GM12878 (cell line): ENCODE results near the gene SIGLEC12. TPM values are rescaled to one million over a fixed set of nuclear protein-coding genes. Genes with fewer than 3 reads are reported as not detected.

ENCODE experiments used
- ATAC-seq: fragments of 200-7000 bp; cut with Tn5 transposase; 3 replicates; pipeline ENCODE4 v1.9.1; 2020; ENCODE audit warnings: mild to moderate bottlenecking, moderate library complexity
- BruUV-seq: library from RNA; stranded (reverse); fragments of 400-500 nt; replicated peaks from 2 replicates; lab custom pipeline; 2021; lab: Mats Ljungman, UMichigan
- CTCF ChIA-PET: fragments of 300-600 bp; sonication (Branson Sonifier 250); formaldehyde crosslinking; extraction: SDS; loops from one replicate; lab custom pipeline; 2021; ENCODE audit warnings: inconsistent platforms; lab: Yijun Ruan, JAX
- POLR2A ChIA-PET: fragments of 350-600 bp; formaldehyde crosslinking; extraction: SDS; loops from one replicate; lab custom pipeline; 2021; ENCODE audit warnings: inconsistent platforms; lab: Charles Lee
- RAD21 ChIA-PET: fragments of 300-600 bp; sonication (Branson Sonifier 250); formaldehyde crosslinking; loops from one replicate; lab custom pipeline; 2023; ENCODE audit warnings: antibody characterized with exemption; ENCODE audit not compliant: unreplicated experiment; lab: Charles Lee
- SMC1A ChIA-PET: fragments of 300-600 bp; sonication (Branson Sonifier 250); formaldehyde crosslinking; loops from one replicate; lab custom pipeline; 2023; ENCODE audit not compliant: unreplicated experiment, uncharacterized antibody; lab: Charles Lee
- DNase-seq: peaks from one replicate; pipeline ENCODE4 v3.0.0-alpha.2; 2011; ENCODE audit warnings: low read depth, low spot score
- FAIRE-seq: peaks from 3 replicates; lab custom pipeline; 2011; peaks lifted over from hg19 to GRCh38; lab: Jason Lieb, UNC
- H2AFZ ChIP-seq: 2 replicates; pipeline ENCODE4 v1.6.0; 2011; ENCODE audit warnings: low read depth, low read length, control low read depth; ENCODE audit not compliant: control insufficient read depth
- H3K27ac ChIP-seq: 2 replicates; pipeline ENCODE4 v1.5.1; 2011; ENCODE audit warnings: control low read depth; ENCODE audit not compliant: control insufficient read depth, insufficient read depth
- H3K27me3 ChIP-seq, 2 experiments: replicated peaks in 1 of 2; 2 replicates each; pipeline versions ENCODE4 v1.6.0 to v1.6.1; 2011; ENCODE audit warnings: low read length in 1 of 2; ENCODE audit not compliant: control insufficient read depth in 2 of 2, insufficient read depth in 2 of 2
- H3K36me3 ChIP-seq, 2 experiments: 2 replicates each; pipeline ENCODE4 v1.5.1; 2011; ENCODE audit warnings: low read length in 1 of 2; ENCODE audit not compliant: control insufficient read depth in 2 of 2, insufficient read depth in 2 of 2
- H3K4me1 ChIP-seq: 2 replicates; pipeline ENCODE4 v1.6.1; 2011; ENCODE audit warnings: mild to moderate bottlenecking, low read length, moderate library complexity, mixed read lengths; ENCODE audit not compliant: control insufficient read depth, insufficient read depth
- H3K4me2 ChIP-seq: 2 replicates; pipeline ENCODE4 v1.6.0; 2011; ENCODE audit warnings: control low read depth; ENCODE audit not compliant: control insufficient read depth, insufficient read depth
- H3K4me3 ChIP-seq: fragments of 200-600 bp; sonication (generic); 2 replicates; pipeline ENCODE4 v1.5.1; 2016
- H3K79me2 ChIP-seq: 2 replicates; pipeline ENCODE4 v1.6.0; 2011; ENCODE audit warnings: low read length; ENCODE audit not compliant: control insufficient read depth, insufficient read depth
- H3K9ac ChIP-seq: 2 replicates; pipeline ENCODE4 v1.8.0; 2011; ENCODE audit warnings: low read length, control low read depth, mixed read lengths; ENCODE audit not compliant: control insufficient read depth, insufficient read depth
- H3K9me3 ChIP-seq: replicated peaks from 3 replicates; pipeline ENCODE4 v1.5.1; 2011; ENCODE audit warnings: mild to moderate bottlenecking, low read length; ENCODE audit not compliant: control insufficient read depth, insufficient read depth
- H4K20me1 ChIP-seq: 2 replicates; pipeline ENCODE4 v1.6.0; 2011; ENCODE audit not compliant: control insufficient read depth, insufficient read depth
- BMI1 ChIP-seq: fragments of 450-650 bp; IDR thresholded peaks from 2 replicates; pipeline ENCODE4 v1.6.1; 2016; ENCODE audit warnings: mild to moderate bottlenecking, moderate library complexity, borderline replicate concordance
- CHD4 ChIP-seq: fragments of 200-600 bp; sonication (generic); IDR thresholded peaks from 2 replicates; pipeline ENCODE4 v1.6.1; 2016; ENCODE audit warnings: mild to moderate bottlenecking
- CREB1 ChIP-seq: IDR thresholded peaks from 2 replicates; pipeline ENCODE4 v1.6.1; 2012; ENCODE audit warnings: low read depth, mild to moderate bottlenecking, inconsistent platforms
- EZH2 ChIP-seq: IDR thresholded peaks from 2 replicates; pipeline ENCODE4 v1.6.1; 2012; ENCODE audit warnings: low read depth, mild to moderate bottlenecking, control low read depth, inconsistent platforms, low read length, borderline replicate concordance; ENCODE audit not compliant: control insufficient read depth
- MEF2B ChIP-seq: fragments of 450-650 bp; IDR thresholded peaks from 2 replicates; pipeline ENCODE4 v1.6.1; 2018; ENCODE audit warnings: mild to moderate bottlenecking, moderate library complexity; ENCODE audit not compliant: partially characterized antibody, poor library complexity, severe bottlenecking
- MXI1 ChIP-seq: fragments of 150-350 bp; IDR thresholded peaks from 2 replicates; pipeline ENCODE4 v1.6.1; 2011; ENCODE audit warnings: low read depth, mild to moderate bottlenecking, inconsistent platforms, low read length, improper control_type of control experiment
- RBBP5 ChIP-seq: fragments of 200-600 bp; sonication (generic); conservative IDR thresholded peaks from 2 replicates; pipeline ENCODE4 v1.6.1; 2016
- RFX5 ChIP-seq: IDR thresholded peaks from 2 replicates; pipeline ENCODE4 v1.6.1; 2011; ENCODE audit warnings: low read depth, low read length, improper control_type of control experiment
- SPI1 ChIP-seq: IDR thresholded peaks from 2 replicates; pipeline ENCODE4 v1.6.1; 2011; ENCODE audit warnings: low read depth, mild to moderate bottlenecking, low read length, moderate library complexity, borderline replicate concordance; ENCODE audit not compliant: insufficient read depth
- STAT1 ChIP-seq: fragments of 450-650 bp; conservative IDR thresholded peaks from 2 replicates; pipeline ENCODE4 v1.6.1; 2014; ENCODE audit warnings: antibody characterized with exemption, mild to moderate bottlenecking
- ZBED1 ChIP-seq: IDR thresholded peaks from 2 replicates; pipeline ENCODE4 v1.6.1; 2016; ENCODE audit warnings: borderline replicate concordance
- ZBTB33 ChIP-seq: fragments of 450-650 bp; IDR thresholded peaks from 2 replicates; pipeline ENCODE4 v1.6.1; 2017; ENCODE audit warnings: mild to moderate bottlenecking
- WGBS: methylation state at CpG from one replicate; pipeline ENCODE4 v1.1.6; 2016; ENCODE audit warnings: low lambda C conversion rate; ENCODE audit not compliant: insufficient replicate concordance, insufficient coverage; ENCODE audit errors: missing lambda C conversion rate; 5-methylcytosine and 5-hydroxymethylcytosine counted together
- in situ Hi-C: fragments of 300-500 bp; cut with MboI; formaldehyde crosslinking; loops from 9 replicates; pipeline ENCODE4 v1.14.3; 2018; ENCODE audit warnings: mixed read lengths
- intact Hi-C: fragments of 100-400 bp; cut with micrococcal nuclease; formaldehyde crosslinking; loops from one replicate; pipeline ENCODE4 v1.14.2; 2022; ENCODE audit not compliant: unreplicated experiment
- polyA plus RNA-seq, 11 experiments: library from polyadenylated mRNA; depleted of rRNA in 4 of 11; unstranded in 6 of 11; stranded (reverse) in 5 of 11; fragments of >200 nt; fragmentation: Nextera tagmentation in 4 of 11; fragmentation: Illumina TruSeq in 1 of 11; extraction: Ambion mirVana in 4 of 11; extraction: Trizol in 1 of 11; gene quantifications; 1 replicate in 1 of 11; 2 replicates in 10 of 11; pipeline versions ENCODE4 v1.2.1 to v1.2.3, GENCODE V29; 2011 to 2016; ENCODE audit warnings: inconsistent platforms in 2 of 11, missing spikeins in 2 of 11, low read depth in 1 of 11
- total RNA-seq, 4 experiments: library from RNA; depleted of rRNA in 3 of 4; stranded (reverse); fragments of >200 nt in 3 of 4; fragmentation: Illumina TruSeq in 1 of 4; extraction: Trizol in 1 of 4; gene quantifications; 2 replicates each; pipeline versions ENCODE4 v1.2.1 to v1.2.3, GENCODE V29; 2013 to 2021
- TF ChIP-seq, protein P1 (sequence below): fragments of 450-650 bp; formaldehyde crosslinking; IDR thresholded peaks from 2 replicates; pipeline ENCODE4 v1.4.0; 2020; ENCODE audit warnings: mild to moderate bottlenecking, moderate library complexity
- TF ChIP-seq, protein P2 (sequence below): fragments of 450-650 bp; IDR thresholded peaks from 2 replicates; pipeline ENCODE4 v1.6.1; 2018; ENCODE audit warnings: borderline replicate concordance, mild to moderate bottlenecking; ENCODE audit not compliant: partially characterized antibody

The SIGLEC12 gene
- total and polyA plus RNA-seq, 10 of the 15 experiments (the other 5 are each of a cell fraction or from before 2014, with no cell fraction given) = 0.03 to 0.18 (median 0.06) TPM; not detected in 5

DNA sequence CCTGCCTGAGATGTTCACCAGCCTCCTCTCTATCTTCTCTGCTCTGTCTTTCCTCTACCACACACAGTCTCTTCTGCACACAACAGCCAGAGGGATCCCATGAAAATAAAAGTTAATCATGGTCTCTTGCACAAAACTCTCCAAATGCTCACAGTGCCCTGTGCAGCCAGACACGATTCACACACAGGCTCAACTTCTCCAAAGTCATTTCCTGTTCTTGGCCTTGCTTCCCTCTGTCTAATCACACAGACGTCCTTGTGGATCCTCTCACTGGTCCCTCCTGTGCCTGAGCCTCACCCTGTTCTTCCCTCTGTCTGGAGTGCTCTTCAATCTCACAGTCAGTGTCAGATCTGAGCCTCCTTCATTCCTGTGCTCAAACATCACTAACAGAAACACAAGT, 7.8 kb downstream of the SIGLEC12 start (continued):
- TF ChIP-seq, protein P1, sequence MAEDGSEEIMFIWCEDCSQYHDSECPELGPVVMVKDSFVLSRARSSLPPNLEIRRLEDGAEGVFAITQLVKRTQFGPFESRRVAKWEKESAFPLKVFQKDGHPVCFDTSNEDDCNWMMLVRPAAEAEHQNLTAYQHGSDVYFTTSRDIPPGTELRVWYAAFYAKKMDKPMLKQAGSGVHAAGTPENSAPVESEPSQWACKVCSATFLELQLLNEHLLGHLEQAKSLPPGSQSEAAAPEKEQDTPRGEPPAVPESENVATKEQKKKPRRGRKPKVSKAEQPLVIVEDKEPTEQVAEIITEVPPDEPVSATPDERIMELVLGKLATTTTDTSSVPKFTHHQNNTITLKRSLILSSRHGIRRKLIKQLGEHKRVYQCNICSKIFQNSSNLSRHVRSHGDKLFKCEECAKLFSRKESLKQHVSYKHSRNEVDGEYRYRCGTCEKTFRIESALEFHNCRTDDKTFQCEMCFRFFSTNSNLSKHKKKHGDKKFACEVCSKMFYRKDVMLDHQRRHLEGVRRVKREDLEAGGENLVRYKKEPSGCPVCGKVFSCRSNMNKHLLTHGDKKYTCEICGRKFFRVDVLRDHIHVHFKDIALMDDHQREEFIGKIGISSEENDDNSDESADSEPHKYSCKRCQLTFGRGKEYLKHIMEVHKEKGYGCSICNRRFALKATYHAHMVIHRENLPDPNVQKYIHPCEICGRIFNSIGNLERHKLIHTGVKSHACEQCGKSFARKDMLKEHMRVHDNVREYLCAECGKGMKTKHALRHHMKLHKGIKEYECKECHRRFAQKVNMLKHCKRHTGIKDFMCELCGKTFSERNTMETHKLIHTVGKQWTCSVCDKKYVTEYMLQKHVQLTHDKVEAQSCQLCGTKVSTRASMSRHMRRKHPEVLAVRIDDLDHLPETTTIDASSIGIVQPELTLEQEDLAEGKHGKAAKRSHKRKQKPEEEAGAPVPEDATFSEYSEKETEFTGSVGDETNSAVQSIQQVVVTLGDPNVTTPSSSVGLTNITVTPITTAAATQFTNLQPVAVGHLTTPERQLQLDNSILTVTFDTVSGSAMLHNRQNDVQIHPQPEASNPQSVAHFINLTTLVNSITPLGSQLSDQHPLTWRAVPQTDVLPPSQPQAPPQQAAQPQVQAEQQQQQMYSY (CRISPR knock-in tag) = no peak
- no peak for TF ChIP-seq MXI1
- TF ChIP-seq ZBED1 = no peak
- no peak for TF ChIP-seq STAT1
- no peak for TF ChIP-seq MEF2B

DNA sequence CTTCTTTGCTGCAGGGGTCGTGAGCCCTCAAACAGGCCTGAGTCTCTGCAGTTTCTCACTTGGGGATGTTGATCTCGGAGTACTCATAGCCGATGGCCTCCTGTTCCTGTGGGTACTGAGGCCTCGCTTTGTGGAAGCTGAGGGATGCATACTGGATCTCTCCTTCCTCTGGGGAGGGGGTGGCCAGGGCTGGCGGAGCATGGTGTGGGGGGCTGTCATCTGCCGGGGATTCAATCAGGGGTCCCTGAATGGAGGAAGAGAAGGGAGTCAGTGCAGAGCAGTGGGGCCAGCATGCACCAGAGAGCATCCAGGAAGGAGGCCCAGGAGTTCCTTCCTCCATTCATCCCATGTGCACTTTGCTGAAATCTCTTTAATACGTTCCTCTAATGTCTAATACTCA, 10.0 kb downstream of the SIGLEC12 start:
- no peak overlapping the region for H3K4me3 ChIP-seq
- FAIRE-seq = no peak
- CTCF ChIA-PET = interaction anchor here (1.0 kb wide), 1 partner anchor 19 kb away, joined by 5 read pairs; no protein-coding TSS in a partner anchor

More for the DNA sequence above, 10.0 kb downstream of the SIGLEC12 start:
- H2AFZ ChIP-seq = no peak overlapping the region
- POLR2A ChIA-PET = no interaction called here
- TF ChIP-seq, protein P2, sequence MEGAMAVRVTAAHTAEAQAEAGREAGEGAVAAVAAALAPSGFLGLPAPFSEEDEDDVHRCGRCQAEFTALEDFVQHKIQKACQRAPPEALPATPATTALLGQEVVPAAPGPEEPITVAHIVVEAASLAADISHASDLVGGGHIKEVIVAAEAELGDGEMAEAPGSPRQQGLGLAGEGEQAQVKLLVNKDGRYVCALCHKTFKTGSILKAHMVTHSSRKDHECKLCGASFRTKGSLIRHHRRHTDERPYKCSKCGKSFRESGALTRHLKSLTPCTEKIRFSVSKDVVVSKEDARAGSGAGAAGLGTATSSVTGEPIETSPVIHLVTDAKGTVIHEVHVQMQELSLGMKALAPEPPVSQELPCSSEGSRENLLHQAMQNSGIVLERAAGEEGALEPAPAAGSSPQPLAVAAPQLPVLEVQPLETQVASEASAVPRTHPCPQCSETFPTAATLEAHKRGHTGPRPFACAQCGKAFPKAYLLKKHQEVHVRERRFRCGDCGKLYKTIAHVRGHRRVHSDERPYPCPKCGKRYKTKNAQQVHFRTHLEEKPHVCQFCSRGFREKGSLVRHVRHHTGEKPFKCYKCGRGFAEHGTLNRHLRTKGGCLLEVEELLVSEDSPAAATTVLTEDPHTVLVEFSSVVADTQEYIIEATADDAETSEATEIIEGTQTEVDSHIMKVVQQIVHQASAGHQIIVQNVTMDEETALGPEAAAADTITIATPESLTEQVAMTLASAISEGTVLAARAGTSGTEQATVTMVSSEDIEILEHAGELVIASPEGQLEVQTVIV = no peak
- TF ChIP-seq RBBP5 = no peak
- no peak for TF ChIP-seq ZBTB33
- no peak for TF ChIP-seq BMI1
- TF ChIP-seq CREB1 = no peak
- no peak for TF ChIP-seq EZH2
- no peak for TF ChIP-seq CHD4
- TF ChIP-seq SPI1 = no peak
- TF ChIP-seq RFX5 = no peak
- BruUV-seq = no TSS peak
- H4K20me1 ChIP-seq = no peaks in the 10 kb centered on the region
- SMC1A ChIA-PET = interaction anchor here (0.7 kb wide), 1 partner anchor 190 kb away, joined by 3 read pairs; no protein-coding TSS in a partner anchor
- in situ Hi-C loops (no loop called here), intact Hi-C loops (no loop called here)
- H3K79me2 ChIP-seq = no peaks in the 10 kb centered on the region
- H3K9me3 ChIP-seq = no peaks in the 10 kb centered on the region
- no peak overlapping the region for H3K4me2 ChIP-seq
- no peak overlapping the region for H3K27ac ChIP-seq
- DNase-seq (no peak), ATAC-seq (no peak)
- WGBS = 16% methylated on average over 7 of the region's 7 CpGs
- no peak overlapping the region for H3K9ac ChIP-seq
- RAD21 ChIA-PET = no interaction called here
- H3K4me1 ChIP-seq = no peaks in the 10 kb centered on the region
- no peaks in the 10 kb centered on the region for H3K36me3 ChIP-seq
- H3K27me3 ChIP-seq = no peaks in the 10 kb centered on the region
